ENCODE data around the gene TAGLN2. TPM values are rescaled to one million over a fixed set of nuclear protein-coding genes. Genes with fewer than 3 reads are reported as not detected.

TAGLN2 gene
- total and polyA plus RNA-seq, 10 of the 15 experiments (the other 5 are each of a cell fraction or from before 2014, with no cell fraction given) = 155 to 611 (median 363) TPM

- TF ChIP-seq RELB (IDR thresholded peaks at IDR 0.05; ENCODE audit: low read depth) (no peak), IRF5 (IDR thresholded peaks at IDR 0.05; ENCODE audit: borderline replicate concordance) (no peak), SMC3 (IDR thresholded peaks at IDR 0.05; ENCODE audit: borderline replicate concordance, low read length) (no peak), ZNF687 (IDR thresholded peaks at IDR 0.05) (no peak), IKZF1 (conservative IDR thresholded peaks at IDR 0.05) (no peak), MEF2A (IDR thresholded peaks at IDR 0.05; ENCODE audit: insufficient read depth, low read depth, low read length) (no peak)
These were observed 46.2 kb downstream of the TAGLN2 start (continued) for GRCh38 chr1:159879136-159879535.

Data from GM12878 (cell line).